RWPE1 (cell line): Measurements from ENCODE around the gene UBL4A.
A peak's percentile ranks its signal among the peaks of the same experiment; 100 is the strongest.

Experiments used
- CTCF ChIA-PET: fragments of 350-600 bp; sonication (Branson Sonifier 250); formaldehyde crosslinking; extraction: SDS; loops from one replicate; lab custom pipeline; 2021; lab: Yijun Ruan, JAX
- POLR2A ChIA-PET: fragments of 400-600 bp; formaldehyde crosslinking; extraction: SDS; loops from one replicate; lab custom pipeline; 2020; ENCODE audit warnings: antibody characterized with exemption; ENCODE audit not compliant: low non-redundant PET; lab: Yijun Ruan, JAX
- DNase-seq: peaks from one replicate; pipeline ENCODE4 v3.0.0; 2012; ENCODE audit warnings: low spot score
- H3K27ac ChIP-seq: fragments of 450-650 bp; 2 replicates; pipeline ENCODE4 v1.5.1; 2017
- CTCF ChIP-seq: fragments of 450-650 bp; conservative IDR thresholded peaks from 2 replicates; pipeline ENCODE4 v1.5.1; 2017; ENCODE audit warnings: low read depth, mild to moderate bottlenecking

The UBL4A gene

GRCh38 chrX:154529206-154529612 lies 42.8 kb upstream of the UBL4A start:
- POLR2A ChIA-PET = no interaction called here
- no peak for TF ChIP-seq CTCF
- no peak for DNase-seq
- H3K27ac ChIP-seq = peak overlapping the region; percentile 52
- CTCF ChIA-PET = interaction anchor here (0.6 kb wide), 1 partner anchor 16 kb away, joined by 3 read pairs; no protein-coding TSS in a partner anchor

GRCh38 chrX:154526901-154527675 lies 40.7 kb upstream of the UBL4A start:
- H3K27ac ChIP-seq = peak overlapping the region; percentile 90
- CTCF ChIA-PET = interaction anchor here (0.7 to 1.1 kb wide), 3 partner anchors 14 to 142 kb away, joined by 3 to 4 read pairs (median 3); no protein-coding TSS in a partner anchor

GRCh38 chrX:154525606-154526490 lies 39.4 kb upstream of the UBL4A start:
- no peak for DNase-seq
- H3K27ac ChIP-seq = peak overlapping the region; percentile 90
- CTCF ChIA-PET = no interaction called here
- POLR2A ChIA-PET = interaction anchor here (0.9 kb wide), 1 partner anchor 22 kb away, joined by 3 read pairs; the partner anchor contains the start of gene IKBKG
- TF ChIP-seq CTCF = no peak

More at GRCh38 chrX:154526901-154527675, 40.7 kb upstream of the UBL4A start:
- peak; percentile 52 for TF ChIP-seq CTCF
- POLR2A ChIA-PET = interaction anchor here (0.6 to 1.3 kb wide), 4 partner anchors 21 to 123 kb away, joined by 3 to 5 read pairs (median 3); partner anchors contain the start of genes IKBKG, SLC10A3 and UBL4A
- peak; percentile 41 for DNase-seq

- POLR2A ChIA-PET = no interaction called here
- CTCF ChIA-PET = no interaction called here
- no peak overlapping the region for H3K27ac ChIP-seq
- DNase-seq = no peak
- no peak for TF ChIP-seq CTCF
Measured at GRCh38 chrX:154519389-154519788, 33.0 kb upstream of the UBL4A start.

- DNase-seq = no peak
- peak overlapping the region; percentile 79 for H3K27ac ChIP-seq
- CTCF ChIA-PET = no interaction called here
- POLR2A ChIA-PET = no interaction called here
- no peak for TF ChIP-seq CTCF
Measured at GRCh38 chrX:154517101-154517781, 30.8 kb upstream of the UBL4A start.
